Measurements from ENCODE around the gene PPP1R1B. TPM values are rescaled to one million over a fixed set of nuclear protein-coding genes. Genes with fewer than 3 reads are reported as not detected.
"Not testable (repeated sequence)": the region's sequence is repeated elsewhere in the genome, so short reads cannot be mapped to it uniquely, and the experiment has no call there.

Gene PPP1R1B
- total RNA-seq: not detected

DNA sequence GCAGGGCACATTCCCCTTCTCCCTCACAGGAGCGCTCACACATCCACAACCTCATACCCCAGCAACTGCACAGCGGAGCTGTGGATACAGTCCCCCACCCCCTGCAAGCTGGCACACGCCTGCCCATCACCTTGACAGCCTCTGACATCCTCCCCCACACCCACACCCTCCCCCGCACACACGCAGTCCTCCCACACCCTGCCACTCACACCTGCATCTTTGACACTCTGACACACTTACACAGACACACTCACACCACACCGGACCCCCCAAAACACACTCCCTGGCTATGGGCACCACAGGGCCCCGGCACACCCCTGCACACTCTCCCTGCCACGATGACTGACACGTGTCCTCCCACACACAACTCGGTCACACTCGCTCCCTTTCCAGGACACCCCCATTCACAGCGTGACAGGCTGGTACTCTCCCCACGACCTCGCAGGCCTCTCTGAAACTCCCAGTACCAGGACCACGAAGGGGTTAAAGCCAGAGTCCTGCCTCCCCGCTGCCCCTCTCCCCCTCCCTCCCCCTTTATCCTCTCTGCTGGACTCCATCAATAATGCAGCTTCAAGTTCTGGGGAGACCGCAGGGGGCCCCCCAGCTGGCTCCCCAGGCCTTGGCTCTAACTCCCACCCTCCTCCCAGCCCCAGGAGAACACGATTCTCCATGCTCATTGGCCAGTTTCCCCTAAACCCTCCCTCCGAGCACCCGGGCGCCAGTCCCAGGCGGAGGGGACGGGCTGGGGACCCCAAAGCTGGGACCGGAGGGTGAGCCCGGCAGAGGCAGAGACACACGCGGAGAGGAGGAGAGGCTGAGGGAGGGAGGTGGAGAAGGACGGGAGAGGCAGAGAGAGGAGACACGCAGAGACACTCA, at the start of gene PPP1R1B:
TSS of gene PPP1R1B (plus strand) at position 782 of the 876 bp plus-strand sequence. CDS start 441 bp downstream, outside the sequence.
- Mint-ChIP-seq H3K4me1 (peaks cover 28% of the 10 kb centered on the region), H3K27me3 (peaks cover 50% of the 10 kb centered on the region), H3K27ac (no peak within 1 kb of the TSS), H3K4me3 (no peak within 1 kb of the TSS), H3K36me3 (ENCODE audit: low read depth) (no peaks in the 10 kb centered on the region), H3K9me3 (no peaks in the 10 kb centered on the region)
- no peak for DNase-seq
- ChIA-PET POLR2A (no interaction called here), CTCF (interaction anchor here (3.5 to 9.7 kb wide), 2 partner anchors 9 to 28 kb away, joined by 23 to 151 read pairs; partner anchors contain the start of gene STARD3)

DNA sequence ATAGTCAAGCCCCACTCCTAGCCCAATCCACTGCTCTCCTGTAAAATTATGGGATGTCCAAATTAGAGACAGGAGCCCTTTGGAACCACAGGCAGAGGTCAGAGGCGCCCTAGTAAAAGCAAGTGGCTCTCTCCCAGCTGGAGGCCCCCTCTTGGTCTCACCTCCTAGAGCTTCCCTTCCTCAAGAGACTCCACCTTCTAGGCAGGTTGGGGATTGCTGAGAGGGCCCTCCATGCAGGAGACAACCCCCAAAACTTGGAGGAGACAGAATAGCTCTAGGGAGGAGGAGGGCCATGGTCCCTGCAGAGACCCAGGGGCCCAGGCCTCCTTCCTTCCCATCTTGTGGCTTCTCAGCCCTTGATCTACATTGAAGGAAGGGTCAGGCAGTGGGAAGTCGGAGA, 48.5 kb upstream of the PPP1R1B start:
- no peaks in the 10 kb centered on the region for H3K36me3 Mint-ChIP-seq (ENCODE audit: low read depth)

DNA sequence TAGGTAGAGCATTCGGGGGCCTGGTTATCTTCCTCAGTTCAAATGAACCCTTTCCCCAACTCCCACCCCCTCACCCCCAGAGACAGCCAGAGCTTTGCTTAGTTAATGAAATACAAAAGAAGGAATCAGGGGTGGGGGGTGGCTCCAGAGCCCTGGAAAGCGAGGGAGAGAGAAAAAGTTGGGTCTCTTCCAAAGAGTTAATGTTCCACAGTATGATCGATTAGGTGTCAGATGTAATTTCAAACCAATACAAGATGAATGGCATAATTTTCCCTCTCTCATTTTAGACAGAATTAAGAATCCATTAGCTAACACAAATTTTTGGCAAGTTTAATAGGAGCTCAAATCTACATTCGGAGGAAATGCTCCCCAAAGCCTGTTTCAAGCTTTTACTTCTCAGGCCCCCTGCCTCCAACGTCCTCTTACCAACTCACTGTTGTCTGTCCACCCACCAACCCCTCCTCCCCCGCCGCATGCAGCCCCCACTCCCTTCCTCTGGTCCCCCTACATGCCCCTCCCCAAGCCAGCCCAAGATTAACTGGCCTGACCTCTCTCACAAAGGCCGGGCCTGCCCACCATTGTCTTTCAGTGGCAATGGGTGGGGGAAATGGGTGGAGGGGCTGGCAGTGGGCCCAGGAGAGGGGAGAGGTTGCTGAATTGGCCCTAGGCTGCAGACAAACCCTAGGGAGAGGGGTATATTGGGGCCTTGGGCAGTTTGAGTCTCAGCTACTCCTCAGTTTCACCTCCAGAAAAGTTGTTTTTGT, 47.3 kb upstream of the PPP1R1B start:
- POLR2A ChIA-PET: no interaction called here
- CTCF ChIA-PET: interaction anchor here (0.7 to 1.6 kb wide), 2 partner anchors 31 to 42 kb away, joined by 5 to 6 read pairs; no protein-coding TSS in a partner anchor
- Mint-ChIP-seq H3K4me3 (no peak overlapping the region), H3K27ac (no peak overlapping the region), H3K36me3 (ENCODE audit: low read depth) (no peaks in the 10 kb centered on the region), H3K9me3 (no peaks in the 10 kb centered on the region), H3K27me3 (peaks cover 10% of the 10 kb centered on the region), H3K4me1 (no peaks in the 10 kb centered on the region)
- no peak for DNase-seq

More for the DNA sequence above, 48.5 kb upstream of the PPP1R1B start:
- H3K27ac Mint-ChIP-seq: no peak overlapping the region
- CTCF ChIA-PET: interaction anchor here (1.6 kb wide), 1 partner anchor 30 kb away, joined by 6 read pairs; no protein-coding TSS in a partner anchor
- POLR2A ChIA-PET: interaction anchor here (1.1 kb wide), 1 partner anchor 30 kb away, joined by 4 read pairs; no protein-coding TSS in a partner anchor
- no peaks in the 10 kb centered on the region for H3K9me3 Mint-ChIP-seq
- H3K4me3 Mint-ChIP-seq: no peak overlapping the region
- H3K4me1 Mint-ChIP-seq: peaks cover 5% of the 10 kb centered on the region
- H3K27me3 Mint-ChIP-seq: peaks cover 12% of the 10 kb centered on the region
- DNase-seq: no peak

DNA sequence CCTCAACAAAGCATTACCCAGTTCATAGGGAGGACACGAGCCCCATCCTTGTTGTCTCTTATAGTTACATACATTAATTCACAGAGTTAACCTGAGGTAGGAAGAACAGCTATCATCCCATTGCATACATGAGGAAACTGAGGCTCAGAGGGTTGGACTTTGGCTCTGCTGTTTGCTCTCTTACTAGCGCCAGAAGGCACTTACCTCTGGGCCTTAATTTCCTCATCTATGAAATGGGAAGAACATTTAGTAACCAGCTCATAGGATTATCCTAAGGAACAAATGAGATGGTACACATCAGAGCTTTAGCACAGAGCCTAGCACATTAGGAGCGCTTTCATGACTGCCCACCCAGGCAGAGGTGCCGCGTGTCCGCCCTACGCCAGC, 46.7 kb upstream of the PPP1R1B start:
- Mint-ChIP-seq H3K36me3 (ENCODE audit: low read depth) (no peaks in the 10 kb centered on the region), H3K4me1 (no peaks in the 10 kb centered on the region), H3K9me3 (no peaks in the 10 kb centered on the region), H3K4me3 (no peak overlapping the region), H3K27ac (no peak overlapping the region), H3K27me3 (peaks cover 6% of the 10 kb centered on the region)
- no peak for DNase-seq
- ChIA-PET CTCF (interaction anchor here (1.6 kb wide), 1 partner anchor 32 kb away, joined by 6 read pairs; no protein-coding TSS in a partner anchor), POLR2A (no interaction called here)

DNA sequence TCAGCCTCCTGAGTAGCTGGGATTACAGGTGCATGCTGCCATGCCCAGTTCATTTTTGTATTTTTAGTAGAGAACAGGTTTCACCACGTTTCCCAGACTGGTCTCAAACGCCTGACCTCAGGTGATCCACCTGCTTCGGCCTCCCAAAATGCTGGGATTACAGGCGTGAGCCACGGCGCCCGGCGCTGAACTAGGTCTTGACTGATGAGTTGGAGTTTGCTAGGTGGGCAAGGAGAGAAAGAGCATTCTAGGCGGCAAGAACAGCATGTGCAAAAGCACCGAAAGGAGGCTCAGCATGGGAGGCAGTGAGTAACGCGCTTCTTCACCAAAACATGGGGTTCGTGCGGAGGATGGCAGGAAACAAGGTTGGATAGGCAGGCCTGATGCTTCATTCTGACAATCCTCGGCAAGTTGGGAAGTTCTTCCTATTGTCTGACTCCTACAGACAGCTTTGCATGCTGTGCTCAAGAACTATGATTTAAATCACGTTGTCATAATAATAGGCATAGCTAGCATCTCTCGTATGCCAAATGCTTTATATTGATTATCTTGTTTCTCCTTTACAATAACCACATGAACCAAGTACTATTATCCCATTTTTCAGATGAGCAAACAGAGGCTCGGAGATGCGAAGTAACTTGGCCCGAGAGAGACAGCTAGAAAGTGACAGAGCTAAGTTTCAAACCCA, 45.5 kb upstream of the PPP1R1B start:
- H3K36me3 Mint-ChIP-seq (ENCODE audit: low read depth): no peaks in the 10 kb centered on the region
- peaks cover 3% of the 10 kb centered on the region for H3K27me3 Mint-ChIP-seq
- no peak overlapping the region for H3K27ac Mint-ChIP-seq
- no peak overlapping the region for H3K4me3 Mint-ChIP-seq
- POLR2A ChIA-PET: no interaction called here
- no peak for DNase-seq
- CTCF ChIA-PET: no interaction called here
- no peaks in the 10 kb centered on the region for H3K4me1 Mint-ChIP-seq
- no peaks in the 10 kb centered on the region for H3K9me3 Mint-ChIP-seq

DNA sequence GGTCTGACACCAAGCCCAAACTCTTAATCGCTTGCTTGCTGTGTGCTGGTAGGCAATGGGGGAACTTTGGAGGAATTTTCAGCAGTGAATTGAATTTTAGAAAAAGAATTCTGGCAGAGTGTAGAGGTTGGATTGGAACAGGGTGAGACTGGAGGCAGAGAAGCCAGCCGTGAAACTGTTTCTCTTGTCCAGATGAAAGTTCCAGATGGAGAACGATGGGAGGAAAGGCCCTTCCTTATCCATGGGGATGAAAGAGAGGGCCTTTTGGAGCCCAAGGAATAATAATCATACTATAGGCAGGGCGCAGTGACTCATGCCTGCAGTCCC, 45.0 kb upstream of the PPP1R1B start:
- H3K4me3 Mint-ChIP-seq: no peak overlapping the region
- H3K4me1 Mint-ChIP-seq: no peaks in the 10 kb centered on the region
- H3K27me3 Mint-ChIP-seq: peaks cover 3% of the 10 kb centered on the region
- ChIA-PET CTCF (no interaction called here), POLR2A (no interaction called here)
- no peaks in the 10 kb centered on the region for H3K36me3 Mint-ChIP-seq (ENCODE audit: low read depth)
- H3K27ac Mint-ChIP-seq: no peak overlapping the region
- DNase-seq: no peak
- H3K9me3 Mint-ChIP-seq: no peaks in the 10 kb centered on the region

DNA sequence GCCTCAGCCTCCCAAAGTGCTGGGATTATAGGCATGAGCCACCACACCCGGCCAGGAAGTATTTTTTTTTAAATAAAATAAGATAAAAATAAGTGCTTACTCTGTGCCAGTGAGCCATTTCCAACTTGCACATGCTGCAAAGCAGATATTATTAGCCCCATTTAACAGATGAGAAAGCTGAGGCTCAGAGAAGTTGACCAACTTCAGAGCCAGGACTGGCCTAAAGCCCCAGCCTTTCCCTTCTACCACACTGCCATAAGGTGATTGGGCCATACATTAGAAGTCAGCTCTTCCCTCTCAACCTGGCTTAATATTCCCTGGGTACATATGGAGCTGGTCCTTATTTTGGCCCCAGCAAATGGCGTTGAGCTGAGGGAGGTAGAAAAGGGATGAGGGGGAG, 44.1 kb upstream of the PPP1R1B start:
- no peaks in the 10 kb centered on the region for H3K4me1 Mint-ChIP-seq
- no peaks in the 10 kb centered on the region for H3K36me3 Mint-ChIP-seq (ENCODE audit: low read depth)
- CTCF ChIA-PET: interaction anchor here (0.6 to 0.9 kb wide), 2 partner anchors 35 to 40 kb away, joined by 3 to 4 read pairs; no protein-coding TSS in a partner anchor
- DNase-seq: no peak
- no peak overlapping the region for H3K27ac Mint-ChIP-seq
- POLR2A ChIA-PET: no interaction called here
- H3K27me3 Mint-ChIP-seq: peaks cover 3% of the 10 kb centered on the region
- no peaks in the 10 kb centered on the region for H3K9me3 Mint-ChIP-seq
- H3K4me3 Mint-ChIP-seq: no peak overlapping the region

DNA sequence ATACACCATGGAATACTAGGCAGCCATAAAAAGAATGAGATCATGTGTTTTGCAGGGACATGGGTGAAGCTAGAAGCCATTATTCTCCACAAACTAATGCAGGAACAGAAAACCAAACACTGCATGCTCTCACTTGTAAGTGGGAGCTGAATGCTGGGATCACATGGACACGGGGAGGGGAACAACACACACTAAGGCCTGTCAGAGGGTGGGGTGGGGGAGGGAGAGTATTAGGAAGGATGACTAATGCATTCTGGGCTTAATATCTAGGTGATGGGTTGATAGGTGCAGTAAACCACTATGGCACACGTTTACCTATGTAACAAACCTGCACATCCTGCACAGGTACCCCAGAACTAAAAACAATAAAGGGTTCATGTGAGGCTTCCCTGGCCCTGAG, 36.6 kb upstream of the PPP1R1B start:
- not testable (repeated sequence) for H3K4me3 Mint-ChIP-seq; DNase-seq; H3K9me3 Mint-ChIP-seq; H3K36me3 Mint-ChIP-seq (ENCODE audit: low read depth); H3K4me1 Mint-ChIP-seq; H3K27ac Mint-ChIP-seq
- peaks cover 36% of the 10 kb centered on the region for H3K27me3 Mint-ChIP-seq
- POLR2A ChIA-PET: interaction anchor here (1.2 to 1.4 kb wide), 2 partner anchors 9 to 17 kb away, joined by 3 to 4 read pairs; no protein-coding TSS in a partner anchor
- CTCF ChIA-PET: interaction anchor here (1.1 to 1.3 kb wide), 3 partner anchors 31 to 43 kb away, joined by 3 to 4 read pairs (median 4); no protein-coding TSS in a partner anchor

DNA sequence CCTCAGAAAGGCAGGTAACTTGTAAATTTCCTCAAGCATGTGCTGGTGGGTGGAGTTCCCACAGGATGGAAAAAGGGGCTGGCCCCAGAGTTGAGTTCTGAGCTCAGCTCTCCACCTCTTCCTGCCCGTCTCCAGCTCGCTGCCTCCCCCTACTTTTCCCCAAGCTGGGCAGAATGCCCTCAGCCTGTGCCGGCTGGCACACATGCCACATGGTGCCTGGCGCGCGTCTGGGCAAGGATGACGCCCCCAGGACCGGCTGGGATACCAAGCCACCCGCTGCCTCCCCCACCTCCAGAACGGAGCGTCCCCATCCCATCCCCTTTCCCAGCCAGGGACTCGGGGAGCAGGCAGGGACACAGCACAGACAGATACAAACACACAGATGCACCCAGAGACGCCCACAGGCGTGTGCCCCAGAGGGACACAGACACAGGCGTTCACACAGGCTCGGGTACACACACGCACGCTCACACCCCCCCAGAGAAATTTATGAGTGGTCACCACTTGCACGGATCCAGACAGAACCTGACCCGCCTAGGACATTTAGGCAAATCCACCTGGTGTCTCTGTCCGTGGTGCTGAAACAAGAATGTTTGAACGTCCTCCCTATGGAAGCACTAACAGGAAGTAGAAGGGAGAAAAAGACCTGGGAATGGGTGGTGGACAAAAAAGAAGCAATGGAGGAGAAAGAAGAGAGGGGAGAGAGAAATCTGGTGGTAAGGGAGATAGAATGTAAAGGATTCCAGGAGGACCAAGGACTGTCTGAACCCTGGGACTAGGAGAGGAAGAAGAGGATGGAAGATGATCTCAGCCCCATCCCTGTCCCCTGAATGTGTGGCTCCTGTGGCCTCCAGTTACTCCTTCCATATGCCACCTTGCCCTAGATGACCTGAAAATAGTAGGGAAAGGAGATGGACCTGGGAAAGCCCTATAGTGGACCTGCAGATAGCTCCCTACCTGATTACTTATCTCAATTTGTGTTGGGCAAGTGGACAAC, 34.5 kb upstream of the PPP1R1B start:
- no peak overlapping the region for H3K4me3 Mint-ChIP-seq
- no peak overlapping the region for H3K27ac Mint-ChIP-seq
- no peaks in the 10 kb centered on the region for H3K9me3 Mint-ChIP-seq
- POLR2A ChIA-PET: no interaction called here
- H3K4me1 Mint-ChIP-seq: peaks cover 2% of the 10 kb centered on the region
- peak; percentile 38 for DNase-seq
- no peaks in the 10 kb centered on the region for H3K36me3 Mint-ChIP-seq (ENCODE audit: low read depth)
- CTCF ChIA-PET: no interaction called here
- H3K27me3 Mint-ChIP-seq: peaks cover 55% of the 10 kb centered on the region

DNA sequence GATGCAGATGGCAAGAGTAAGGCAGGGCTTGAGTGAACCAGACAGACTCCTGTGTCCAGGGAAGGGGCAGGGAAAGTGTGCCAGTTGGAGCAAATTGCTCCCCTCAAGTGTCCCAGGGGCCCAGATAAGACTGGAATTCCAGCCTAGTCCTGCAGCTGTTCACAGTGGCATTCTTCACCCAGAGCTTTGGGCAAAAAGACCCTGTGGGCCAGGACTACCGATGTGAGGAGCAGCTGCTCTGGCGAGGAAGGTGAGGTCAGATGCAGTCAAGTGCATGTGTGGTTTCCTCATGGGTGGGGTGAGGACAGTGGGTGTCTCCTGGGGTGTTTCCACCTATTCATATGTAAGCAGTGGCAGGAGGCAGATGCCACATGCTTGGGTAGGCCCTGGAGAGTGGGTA, 33.4 kb upstream of the PPP1R1B start:
- POLR2A ChIA-PET: no interaction called here
- H3K27ac Mint-ChIP-seq: no peak overlapping the region
- CTCF ChIA-PET: no interaction called here
- DNase-seq: no peak
- no peaks in the 10 kb centered on the region for H3K9me3 Mint-ChIP-seq
- peaks cover 64% of the 10 kb centered on the region for H3K27me3 Mint-ChIP-seq
- peaks cover 9% of the 10 kb centered on the region for H3K4me1 Mint-ChIP-seq
- H3K36me3 Mint-ChIP-seq (ENCODE audit: low read depth): no peaks in the 10 kb centered on the region
- H3K4me3 Mint-ChIP-seq: no peak overlapping the region

DNA sequence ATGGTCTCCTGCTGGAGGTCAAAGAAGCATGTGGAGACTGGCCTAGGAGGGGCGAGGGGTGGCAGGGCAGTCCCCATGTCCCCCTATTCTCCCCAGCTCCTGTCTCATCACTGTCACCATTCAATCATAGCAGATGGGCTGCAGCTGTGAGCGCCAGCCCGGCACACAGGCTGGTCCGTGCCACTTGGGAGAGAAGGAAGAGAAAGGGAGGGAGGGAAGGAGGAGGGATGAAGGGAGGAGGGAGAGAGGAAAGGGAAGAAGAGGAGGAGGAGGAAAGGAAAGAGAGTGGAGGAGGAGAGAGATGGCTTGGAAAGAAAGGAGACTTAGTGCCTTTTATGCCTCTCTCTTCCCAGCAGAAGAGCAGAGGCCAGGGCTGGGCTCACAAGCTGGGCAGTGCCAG, 31.5 kb upstream of the PPP1R1B start:
- DNase-seq: no peak
- Mint-ChIP-seq H3K4me1 (peaks cover 11% of the 10 kb centered on the region), H3K27me3 (peaks cover 75% of the 10 kb centered on the region), H3K36me3 (ENCODE audit: low read depth) (no peaks in the 10 kb centered on the region), H3K9me3 (no peaks in the 10 kb centered on the region), H3K4me3 (no peak overlapping the region), H3K27ac (no peak overlapping the region)
- CTCF ChIA-PET: no interaction called here
- POLR2A ChIA-PET: no interaction called here

DNA sequence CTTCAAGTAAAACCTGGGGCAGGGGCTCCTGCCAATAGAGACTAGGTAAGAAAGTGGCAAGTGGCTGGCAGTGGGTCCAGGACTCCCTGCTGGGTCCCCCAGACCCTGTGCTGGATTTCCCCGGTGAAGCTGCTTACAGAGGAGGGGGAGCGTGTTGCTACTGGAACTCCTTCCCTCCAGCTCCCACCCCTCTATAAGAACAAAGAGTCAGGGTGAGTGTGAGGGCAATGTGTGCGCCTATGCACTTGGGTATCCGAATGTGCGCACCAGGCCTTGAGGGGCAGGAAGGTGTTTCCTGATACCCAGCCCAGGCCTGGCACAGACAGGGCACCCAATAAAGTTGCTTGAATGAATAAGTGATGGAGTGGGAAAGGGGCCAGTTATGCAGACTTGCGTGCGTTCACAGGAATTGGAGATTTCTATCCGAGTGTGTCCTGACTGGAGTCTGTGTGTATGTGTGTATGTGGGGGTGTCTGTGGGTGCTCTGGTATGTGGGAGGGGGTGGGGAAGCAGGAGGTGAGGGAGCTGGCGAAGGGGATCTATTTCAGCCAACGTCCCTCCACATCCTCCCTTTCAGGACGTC, 30.7 kb upstream of the PPP1R1B start:
- no peak for DNase-seq
- ChIA-PET POLR2A (no interaction called here), CTCF (no interaction called here)
- peaks cover 11% of the 10 kb centered on the region for H3K4me1 Mint-ChIP-seq
- H3K9me3 Mint-ChIP-seq: no peaks in the 10 kb centered on the region
- H3K4me3 Mint-ChIP-seq: no peak overlapping the region
- H3K36me3 Mint-ChIP-seq (ENCODE audit: low read depth): no peaks in the 10 kb centered on the region
- no peak overlapping the region for H3K27ac Mint-ChIP-seq
- peaks cover 81% of the 10 kb centered on the region for H3K27me3 Mint-ChIP-seq

Data from activated CD4-positive, alpha-beta memory T cell treated with anti-CD3 and anti-CD28 coated beads, Interleukin-2, amount 10 ng/mL, durations not matched to agents 7 days and 5 days (primary cell).